ENCODE measurements around the gene LTO1. TPM values are rescaled to one million over a fixed set of nuclear protein-coding genes. Genes with fewer than 3 reads are reported as not detected.

LTO1 gene
- total RNA-seq, 1 donor from 2014 or later: 26.6 TPM

- DNase-seq (ENCODE audit: low read depth, low spot score): no peak
- no peak for TF ChIP-seq CTCF (conservative IDR thresholded peaks at IDR 0.05)
- Mint-ChIP-seq H3K4me3 (no peak overlapping the region), H3K36me3 (ENCODE audit: low read depth) (no peaks in the 10 kb centered on the region), H3K9me3 (no peaks in the 10 kb centered on the region), H3K27ac (ENCODE audit: unreplicated experiment) (no peak overlapping the region), H3K27me3 (ENCODE audit: low read depth) (peaks cover 22% of the 10 kb centered on the region), H3K4me1 (no peaks in the 10 kb centered on the region)
Measured at GRCh38 chr11:69682221-69682620, 7.1 kb upstream of the LTO1 start.

GRCh38 chr11:69680688-69681087, 5.5 kb upstream of the LTO1 start:
- DNase-seq (ENCODE audit: low read depth, low spot score): no peak
- Mint-ChIP-seq H3K4me3 (no peak overlapping the region), H3K27me3 (ENCODE audit: low read depth) (peaks cover 19% of the 10 kb centered on the region), H3K36me3 (ENCODE audit: low read depth) (no peaks in the 10 kb centered on the region), H3K9me3 (no peaks in the 10 kb centered on the region), H3K27ac (ENCODE audit: unreplicated experiment) (no peak overlapping the region), H3K4me1 (no peaks in the 10 kb centered on the region)
- TF ChIP-seq CTCF (conservative IDR thresholded peaks at IDR 0.05): no peak

- no peak for DNase-seq (ENCODE audit: low read depth, low spot score)
- no peak overlapping the region for H3K4me3 Mint-ChIP-seq
- no peaks in the 10 kb centered on the region for H3K36me3 Mint-ChIP-seq (ENCODE audit: low read depth)
- H3K27ac Mint-ChIP-seq (ENCODE audit: unreplicated experiment): no peak overlapping the region
- TF ChIP-seq CTCF (conservative IDR thresholded peaks at IDR 0.05): no peak
- peaks cover 10% of the 10 kb centered on the region for H3K27me3 Mint-ChIP-seq (ENCODE audit: low read depth)
- no peaks in the 10 kb centered on the region for H3K9me3 Mint-ChIP-seq
- H3K4me1 Mint-ChIP-seq: peaks cover 18% of the 10 kb centered on the region
Measured at GRCh38 chr11:69677749-69678148, 2.6 kb upstream of the LTO1 start.

GRCh38 chr11:69674267-69674885, 777 bp downstream of the LTO1 start:
- peak overlapping the region; percentile 67 for H3K27ac Mint-ChIP-seq (ENCODE audit: unreplicated experiment)
- no peaks in the 10 kb centered on the region for H3K9me3 Mint-ChIP-seq
- H3K4me3 Mint-ChIP-seq: peak overlapping the region; percentile 95
- DNase-seq (ENCODE audit: low read depth, low spot score): no peak
- peaks cover 27% of the 10 kb centered on the region for H3K4me1 Mint-ChIP-seq
- peaks cover 10% of the 10 kb centered on the region for H3K27me3 Mint-ChIP-seq (ENCODE audit: low read depth)
- H3K36me3 Mint-ChIP-seq (ENCODE audit: low read depth): no peaks in the 10 kb centered on the region
- TF ChIP-seq CTCF (conservative IDR thresholded peaks at IDR 0.05): no peak

- H3K36me3 Mint-ChIP-seq (ENCODE audit: low read depth): no peaks in the 10 kb centered on the region
- no peaks in the 10 kb centered on the region for H3K9me3 Mint-ChIP-seq
- no peaks in the 10 kb centered on the region for H3K27me3 Mint-ChIP-seq (ENCODE audit: low read depth)
- no peak for DNase-seq (ENCODE audit: low read depth, low spot score)
- TF ChIP-seq CTCF (conservative IDR thresholded peaks at IDR 0.05): no peak
- H3K27ac Mint-ChIP-seq (ENCODE audit: unreplicated experiment): no peak overlapping the region
- peaks cover 27% of the 10 kb centered on the region for H3K4me1 Mint-ChIP-seq
- H3K4me3 Mint-ChIP-seq: peak overlapping the region; percentile 65
Measured at GRCh38 chr11:69671734-69672465, 3.3 kb downstream of the LTO1 start.
